H1 (cell line): Measurements from ENCODE around the gene NPTX1. TPM values are rescaled to one million over a fixed set of nuclear protein-coding genes. Genes with fewer than 3 reads are reported as not detected.

Source experiments
- CTCF ChIA-PET: fragments of 300-600 bp; sonication (Branson Sonifier 250); formaldehyde crosslinking; loops from one replicate; lab custom pipeline; 2021; ENCODE audit not compliant: partially characterized antibody; lab: Charles Lee
- POLR2A ChIA-PET: fragments of 300-600 bp; sonication (Branson Sonifier 250); formaldehyde crosslinking; loops from one replicate; lab custom pipeline; 2021; ENCODE audit warnings: inconsistent platforms; ENCODE audit not compliant: partially characterized antibody; lab: Charles Lee
- DNase-seq, 2 experiments: peaks; one replicate each; pipeline versions ENCODE4 v3.0.0 to v3.0.0-alpha.2; 2010 to 2022; ENCODE audit warnings: low spot score in 2 of 2, low read depth in 1 of 2, mixed read lengths in 1 of 2
- FAIRE-seq: peaks from 2 replicates; lab custom pipeline; 2011; peaks lifted over from hg19 to GRCh38; lab: Jason Lieb, UNC
- H2AFZ ChIP-seq: 2 replicates; pipeline ENCODE4 v1.8.1; 2012; ENCODE audit warnings: low read length, inconsistent platforms
- H2AK5ac ChIP-seq: 2 replicates; pipeline ENCODE4 v1.6.1; 2013; ENCODE audit warnings: low read depth, low read length
- H2BK120ac ChIP-seq: replicated peaks from 2 replicates; pipeline ENCODE3; 2013; ENCODE audit warnings: low read depth, low read length, inconsistent platforms
- H2BK12ac ChIP-seq: 2 replicates; pipeline ENCODE4 v1.6.1; 2013; ENCODE audit warnings: low read depth, low read length
- H2BK15ac ChIP-seq: 2 replicates; pipeline ENCODE4 v1.6.1; 2013; ENCODE audit warnings: low read length
- H2BK20ac ChIP-seq: 2 replicates; pipeline ENCODE4 v1.6.1; 2013; ENCODE audit warnings: low read length
- H2BK5ac ChIP-seq: 2 replicates; pipeline ENCODE4 v1.6.1; 2013; ENCODE audit warnings: low read depth, low read length
- H3K14ac ChIP-seq: 2 replicates; pipeline ENCODE4 v1.6.1; 2013; ENCODE audit warnings: inconsistent platforms; ENCODE audit not compliant: insufficient read length
- H3K18ac ChIP-seq: 2 replicates; pipeline ENCODE4 v1.6.1; 2013; ENCODE audit warnings: low read length; ENCODE audit errors: extremely low read depth
- H3K23ac ChIP-seq: 2 replicates; pipeline ENCODE4 v1.6.1; 2013; ENCODE audit warnings: inconsistent platforms; ENCODE audit not compliant: insufficient read length
- H3K23me2 ChIP-seq: 2 replicates; pipeline ENCODE4 v1.6.1; 2013; ENCODE audit warnings: low read depth, low read length
- H3K27ac ChIP-seq: 2 replicates; pipeline ENCODE4 v1.6.1; 2011; ENCODE audit warnings: low read depth, low read length, inconsistent platforms
- H3K27me3 ChIP-seq, 4 experiments: replicated peaks in 1 of 4; 1 replicate in 1 of 4; 2 replicates in 3 of 4; pipeline versions ENCODE4 v1.6.1 to v1.8.1; 2011 to 2013; ENCODE audit warnings: low read length in 3 of 4, mild to moderate bottlenecking in 3 of 4, inconsistent platforms in 2 of 4, mixed read lengths in 2 of 4, moderate library complexity in 1 of 4; ENCODE audit not compliant: control insufficient read depth in 3 of 4, insufficient read depth in 3 of 4; ENCODE audit errors: extremely low read depth in 1 of 4
- H3K36me3 ChIP-seq, 4 experiments: 2 replicates each; pipeline versions ENCODE4 v1.6.1 to v1.8.1; 2011 to 2013; ENCODE audit warnings: mild to moderate bottlenecking in 4 of 4, low read length in 3 of 4, moderate library complexity in 2 of 4, control low read depth in 1 of 4, inconsistent platforms in 1 of 4; ENCODE audit not compliant: insufficient read depth in 4 of 4, control insufficient read depth in 2 of 4
- H3K4ac ChIP-seq: replicated peaks from 2 replicates; pipeline ENCODE3; 2013; ENCODE audit warnings: low read length, low read depth, mixed read lengths, inconsistent platforms; ENCODE audit not compliant: insufficient read length
- H3K4me1 ChIP-seq, 4 experiments: replicated peaks in 1 of 4; 1 replicate in 1 of 4; 2 replicates in 3 of 4; pipeline versions ENCODE4 v1.6.1 to v1.8.1; 2011 to 2013; ENCODE audit warnings: low read length in 3 of 4, inconsistent platforms in 2 of 4, mixed read lengths in 1 of 4; ENCODE audit not compliant: insufficient read depth in 4 of 4, control insufficient read depth in 3 of 4
- H3K4me2 ChIP-seq, 2 experiments: 2 replicates each; pipeline versions ENCODE4 v1.6.1 to v1.8.1; 2011 to 2013; ENCODE audit warnings: low read depth in 2 of 2, low read length in 2 of 2, control low read depth in 1 of 2, inconsistent platforms in 1 of 2, mild to moderate bottlenecking in 1 of 2; ENCODE audit not compliant: insufficient read depth in 1 of 2
- H3K4me3 ChIP-seq, 4 experiments: fragments of 200-600, 300-600 bp in 1 of 4; sonication (generic), shearing (Covaris generic), sonication (Bioruptor Twin) in 1 of 4; 2 replicates each; pipeline versions ENCODE4 v1.5.1 to v1.8.1; 2011 to 2016; ENCODE audit warnings: low read length in 4 of 4, low read depth in 3 of 4, control low read depth in 2 of 4, inconsistent platforms in 2 of 4, mild to moderate bottlenecking in 2 of 4, mixed read lengths in 1 of 4, moderate library complexity in 1 of 4; ENCODE audit not compliant: insufficient read depth in 2 of 4; ENCODE audit errors: extremely low read depth in 1 of 4
- H3K56ac ChIP-seq: replicated peaks from 2 replicates; pipeline ENCODE3; 2013; ENCODE audit warnings: low read depth, mild to moderate bottlenecking, mixed read lengths, low read length, inconsistent platforms; ENCODE audit not compliant: insufficient read length
- H3K79me1 ChIP-seq: 2 replicates; pipeline ENCODE4 v1.6.1; 2013; ENCODE audit warnings: low read depth, low read length, control low read depth
- H3K79me2 ChIP-seq, 2 experiments: 2 replicates each; pipeline versions ENCODE4 v1.6.1 to v1.8.1; 2012 to 2013; ENCODE audit warnings: low read length in 2 of 2, mild to moderate bottlenecking in 2 of 2, inconsistent platforms in 1 of 2; ENCODE audit not compliant: insufficient read depth in 2 of 2, control insufficient read depth in 1 of 2
- H3K9ac ChIP-seq, 4 experiments: replicated peaks in 1 of 4; 1 replicate in 1 of 4; 2 replicates in 3 of 4; pipeline versions ENCODE4 v1.6.1 to v1.8.1; 2011 to 2013; ENCODE audit warnings: low read depth in 3 of 4, low read length in 3 of 4, control low read depth in 2 of 4, mild to moderate bottlenecking in 2 of 4, moderate library complexity in 2 of 4, inconsistent platforms in 1 of 4; ENCODE audit errors: extremely low read depth in 1 of 4
- H3K9me3 ChIP-seq, 2 experiments: 2 replicates each; pipeline versions ENCODE4 v1.6.1 to v1.8.1; 2012 to 2013; ENCODE audit warnings: mild to moderate bottlenecking in 2 of 2, moderate library complexity in 2 of 2, control low read depth in 1 of 2, inconsistent platforms in 1 of 2, low read depth in 1 of 2, low read length in 1 of 2, mixed read lengths in 1 of 2; ENCODE audit not compliant: insufficient read depth in 2 of 2
- H4K20me1 ChIP-seq, 2 experiments: replicated peaks in 1 of 2; 2 replicates each; pipeline versions ENCODE3 to v1.8.1; 2011 to 2013; ENCODE audit warnings: inconsistent platforms in 2 of 2, low read length in 2 of 2, mild to moderate bottlenecking in 1 of 2; ENCODE audit not compliant: insufficient read depth in 2 of 2, control insufficient read depth in 1 of 2
- H4K5ac ChIP-seq: 2 replicates; pipeline ENCODE4 v1.6.1; 2013; ENCODE audit warnings: low read length, low read depth, mixed read lengths, inconsistent platforms; ENCODE audit not compliant: insufficient read length
- H4K8ac ChIP-seq: 2 replicates; pipeline ENCODE4 v1.8.0; 2013; ENCODE audit warnings: mild to moderate bottlenecking, moderate library complexity, low read length, inconsistent platforms; ENCODE audit not compliant: insufficient read depth; ENCODE audit errors: extremely low read depth
- H4K91ac ChIP-seq: replicated peaks from 2 replicates; pipeline ENCODE3; 2013; ENCODE audit warnings: low read length, mixed read lengths, inconsistent platforms; ENCODE audit not compliant: insufficient read length
- E2F6 ChIP-seq: IDR thresholded peaks from 2 replicates; pipeline ENCODE4 v1.6.1; 2012; ENCODE audit warnings: inconsistent platforms
- FOSL1 ChIP-seq: IDR thresholded peaks from 2 replicates; pipeline ENCODE4 v1.6.1; 2011; ENCODE audit warnings: mild to moderate bottlenecking, low read depth, low read length, moderate library complexity; ENCODE audit not compliant: insufficient read depth
- POLR2A ChIP-seq, 2 experiments: IDR thresholded peaks; 1 replicate in 1 of 2; 2 replicates in 1 of 2; pipeline ENCODE4 v1.6.1; 2011; ENCODE audit warnings: low read depth in 2 of 2, low read length in 2 of 2, mild to moderate bottlenecking in 2 of 2; ENCODE audit errors: control extremely low read depth in 1 of 2
- POLR2AphosphoS5 ChIP-seq: IDR thresholded peaks from 2 replicates; pipeline ENCODE4 v1.6.1; 2011; ENCODE audit warnings: low read depth, low read length
- POU5F1 ChIP-seq: IDR thresholded peaks from 2 replicates; pipeline ENCODE4 v1.6.1; 2011; ENCODE audit warnings: low read depth, mild to moderate bottlenecking, low read length, moderate library complexity
- SP4 ChIP-seq: IDR thresholded peaks from 2 replicates; pipeline ENCODE4 v1.6.1; 2012; ENCODE audit warnings: low read length, inconsistent platforms
- TCF12 ChIP-seq: IDR thresholded peaks from 2 replicates; pipeline ENCODE4 v1.6.1; 2011; ENCODE audit warnings: low read depth, mild to moderate bottlenecking, low read length
- WGBS, 2 experiments: shearing (Covaris generic) in 1 of 2; methylation state at CpG; one replicate each; pipeline versions ENCODE4 v1.1.6 to v1.1.7; 2013 to 2015; ENCODE audit warnings: low lambda C conversion rate in 2 of 2, mixed read lengths in 2 of 2, inconsistent platforms in 1 of 2, low coverage in 1 of 2, missing lambda C conversion rate in 1 of 2; ENCODE audit not compliant: insufficient replicate concordance in 2 of 2, insufficient coverage in 1 of 2, insufficient read length in 1 of 2; ENCODE audit errors: extremely low coverage in 1 of 2, missing lambda C conversion rate in 1 of 2; 5-methylcytosine and 5-hydroxymethylcytosine counted together
- polyA plus RNA-seq, 7 experiments: library from polyadenylated mRNA; depleted of rRNA in 3 of 7; stranded (reverse) in 5 of 7; unstranded in 2 of 7; fragments of >200 nt in 5 of 7; fragments of 200-250 nt in 2 of 7; gene quantifications; 1 replicate in 5 of 7; 2 replicates in 1 of 7; 4 replicates in 1 of 7; pipeline versions ENCODE4 v1.2.1 to v1.2.3, GENCODE V29; 2011 to 2013; ENCODE audit warnings: missing spikeins in 2 of 7, mixed read lengths in 2 of 7
- total RNA-seq: library from RNA; stranded (reverse); fragmentation: NEBNext Ultra II Directional; extraction: Animal tissue kit (Norgen Biotek cat#: 25700); gene quantifications from 2 replicates; pipeline ENCODE4 v1.2.1, GENCODE V29; 2021

The NPTX1 gene
- total and polyA plus RNA-seq, 2 of the 8 experiments (the other 6 are each of a cell fraction or from before 2014, with no cell fraction given): 12.0 to 17.9 TPM

- no peak overlapping the region for H3K23ac ChIP-seq
- H3K18ac ChIP-seq: no peak overlapping the region
- H4K5ac ChIP-seq: no peak overlapping the region
- CTCF ChIA-PET: interaction anchor here (0.6 to 1.6 kb wide), 8 partner anchors 10 to 469 kb away, joined by 3 to 4 read pairs (median 4); no protein-coding TSS in a partner anchor
- peaks cover 15% of the 10 kb centered on the region; the same call in 1 of the 2 replicates for H3K23me2 ChIP-seq
- H3K27me3 ChIP-seq: peaks cover 0 to 3% (median 0%) of the 10 kb centered on the region in 4 experiments; a peak in 1 of 7 replicates
- FAIRE-seq (no peak), DNase-seq (no peak)
- H2BK120ac ChIP-seq: no peak overlapping the region
- no peak overlapping the region for H3K14ac ChIP-seq
- POLR2A ChIA-PET: interaction anchor here (1.5 kb wide), 1 partner anchor 20 kb away, joined by 4 read pairs; no protein-coding TSS in a partner anchor
- no peak overlapping the region for H2BK5ac ChIP-seq
- no peak overlapping the region for H2BK15ac ChIP-seq
- TF ChIP-seq FOSL1 (no peak), POLR2A (IDR thresholded peaks at IDR 0.05; ENCODE audit: control extremely low read depth in 1 of 2, low read depth in 2 of 2, low read length in 2 of 2) (no peak), SP4 (no peak), POU5F1 (no peak), E2F6 (no peak), POLR2AphosphoS5 (no peak), TCF12 (no peak)
- no peak overlapping the region for H3K4me2 ChIP-seq
- H4K8ac ChIP-seq: peak overlapping the region; percentile 45; the same call in 1 of the 2 replicates
- H3K4ac ChIP-seq: no peak overlapping the region
- H3K56ac ChIP-seq: no peak overlapping the region
- no peaks in the 10 kb centered on the region for H3K79me2 ChIP-seq
- H3K9ac ChIP-seq: no peak overlapping the region
- peaks cover 0 to 6% of the 10 kb centered on the region in 2 experiments for H4K20me1 ChIP-seq
- no peak overlapping the region for H2AFZ ChIP-seq
- 81% methylated on average over 9 of the region's 9 CpGs; no CpG with 5 or more reads in 1 of the 2 experiments for WGBS, 2 experiments
- H2AK5ac ChIP-seq: no peak overlapping the region
- no peaks in the 10 kb centered on the region for H3K79me1 ChIP-seq
- H3K36me3 ChIP-seq: no peaks in the 10 kb centered on the region
- H2BK20ac ChIP-seq: no peak overlapping the region
- no peak overlapping the region for H4K91ac ChIP-seq
- no peak overlapping the region for H3K27ac ChIP-seq
- H3K4me3 ChIP-seq: no peak overlapping the region
- 0 out of 7 replicates have a peak, but pooled peaks cover 0 to 2% (median 0%) of the 10 kb centered on the region in 4 experiments for H3K4me1 ChIP-seq
- no peaks in the 10 kb centered on the region for H3K9me3 ChIP-seq
- H2BK12ac ChIP-seq: no peak overlapping the region
Observed at GRCh38 chr17:80499560-80499959, 23.2 kb upstream of the NPTX1 start.
